ENCODE data around the gene EXOSC9.

EXOSC9 gene

DNA sequence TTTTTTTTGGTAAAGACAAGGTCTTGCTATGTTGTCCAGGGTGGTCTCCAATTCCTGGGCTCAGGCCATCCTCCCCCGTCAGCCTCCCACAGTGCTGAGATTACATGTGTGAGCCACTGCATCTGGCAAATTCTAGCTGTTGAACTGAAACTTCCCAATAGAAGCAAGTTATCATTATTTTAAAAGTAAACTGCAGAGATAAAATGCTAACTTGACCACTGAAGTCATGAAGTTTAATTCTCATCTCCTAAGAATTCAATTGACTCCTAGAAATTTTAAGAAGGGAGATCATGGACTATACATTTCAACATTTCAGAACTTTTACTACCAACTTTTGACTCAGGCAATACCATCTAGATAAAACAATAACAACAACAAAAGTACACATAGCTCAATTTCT, 11.7 kb upstream of the EXOSC9 start:
- no peaks in the 10 kb centered on the region for H3K27me3 ChIP-seq (ENCODE audit: insufficient read depth, low read depth, severe bottlenecking)
- TF ChIP-seq, protein P1, sequence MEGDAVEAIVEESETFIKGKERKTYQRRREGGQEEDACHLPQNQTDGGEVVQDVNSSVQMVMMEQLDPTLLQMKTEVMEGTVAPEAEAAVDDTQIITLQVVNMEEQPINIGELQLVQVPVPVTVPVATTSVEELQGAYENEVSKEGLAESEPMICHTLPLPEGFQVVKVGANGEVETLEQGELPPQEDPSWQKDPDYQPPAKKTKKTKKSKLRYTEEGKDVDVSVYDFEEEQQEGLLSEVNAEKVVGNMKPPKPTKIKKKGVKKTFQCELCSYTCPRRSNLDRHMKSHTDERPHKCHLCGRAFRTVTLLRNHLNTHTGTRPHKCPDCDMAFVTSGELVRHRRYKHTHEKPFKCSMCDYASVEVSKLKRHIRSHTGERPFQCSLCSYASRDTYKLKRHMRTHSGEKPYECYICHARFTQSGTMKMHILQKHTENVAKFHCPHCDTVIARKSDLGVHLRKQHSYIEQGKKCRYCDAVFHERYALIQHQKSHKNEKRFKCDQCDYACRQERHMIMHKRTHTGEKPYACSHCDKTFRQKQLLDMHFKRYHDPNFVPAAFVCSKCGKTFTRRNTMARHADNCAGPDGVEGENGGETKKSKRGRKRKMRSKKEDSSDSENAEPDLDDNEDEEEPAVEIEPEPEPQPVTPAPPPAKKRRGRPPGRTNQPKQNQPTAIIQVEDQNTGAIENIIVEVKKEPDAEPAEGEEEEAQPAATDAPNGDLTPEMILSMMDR (IDR thresholded peaks at IDR 0.05; ENCODE audit: low read depth, low read length), result no peak
- H3K27ac ChIP-seq, result no peak overlapping the region
- no peak overlapping the region for H3K4me3 ChIP-seq (ENCODE audit: low read depth, low read length)
- no peak for DNase-seq
- H3K36me3 ChIP-seq, result no peaks in the 10 kb centered on the region
- H3K9me3 ChIP-seq (ENCODE audit: severe bottlenecking), result no peaks in the 10 kb centered on the region

DNA sequence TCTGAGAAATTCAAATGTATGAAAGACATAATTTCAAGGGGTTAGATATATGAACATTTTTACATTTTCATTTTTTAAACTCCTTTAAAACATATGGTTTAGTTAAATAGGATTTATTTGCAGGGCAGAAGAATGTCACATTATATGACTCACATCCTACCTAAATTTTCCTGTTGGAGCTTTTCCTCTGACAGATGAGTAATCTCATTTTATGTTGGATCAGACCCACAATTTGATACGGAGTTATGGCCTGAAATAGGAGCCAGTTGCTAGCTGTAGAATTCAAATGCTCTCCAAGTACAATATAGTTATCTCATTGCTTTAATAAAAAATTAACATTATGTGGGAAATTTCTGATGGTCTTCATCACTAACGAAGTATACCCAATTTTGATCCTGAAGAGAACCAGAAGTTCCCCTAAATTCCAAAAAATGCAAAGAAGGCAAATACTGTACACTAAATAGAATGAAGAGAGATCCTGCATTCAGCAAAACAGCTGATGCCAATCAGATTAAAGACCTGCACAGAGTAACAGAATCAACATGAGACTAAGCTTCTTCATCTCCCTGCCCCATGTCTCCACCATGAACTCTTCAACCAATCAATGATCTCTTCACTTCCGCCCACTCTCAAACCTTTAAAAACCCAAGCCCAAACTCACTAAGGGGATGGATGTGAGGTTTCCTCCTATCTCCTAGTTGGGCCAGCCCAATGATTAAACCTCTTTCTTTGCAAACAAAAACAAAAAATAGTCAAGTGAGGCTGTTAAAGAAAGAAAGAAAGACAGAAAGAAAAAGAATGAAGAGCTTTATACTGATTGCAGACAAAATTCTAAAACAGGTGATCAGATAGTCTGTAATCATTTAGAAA, 10.9 kb upstream of the EXOSC9 start:
- Histone ChIP-seq H3K9me3 (ENCODE audit: severe bottlenecking) (no peaks in the 10 kb centered on the region), H3K36me3 (no peaks in the 10 kb centered on the region), H3K4me3 (ENCODE audit: low read depth, low read length) (no peak overlapping the region), H3K27ac (no peak overlapping the region), H3K27me3 (ENCODE audit: insufficient read depth, low read depth, severe bottlenecking) (no peaks in the 10 kb centered on the region)
- TF ChIP-seq, protein P1 (IDR thresholded peaks at IDR 0.05; ENCODE audit: low read depth, low read length), result no peak
- no peak for DNase-seq

DNA sequence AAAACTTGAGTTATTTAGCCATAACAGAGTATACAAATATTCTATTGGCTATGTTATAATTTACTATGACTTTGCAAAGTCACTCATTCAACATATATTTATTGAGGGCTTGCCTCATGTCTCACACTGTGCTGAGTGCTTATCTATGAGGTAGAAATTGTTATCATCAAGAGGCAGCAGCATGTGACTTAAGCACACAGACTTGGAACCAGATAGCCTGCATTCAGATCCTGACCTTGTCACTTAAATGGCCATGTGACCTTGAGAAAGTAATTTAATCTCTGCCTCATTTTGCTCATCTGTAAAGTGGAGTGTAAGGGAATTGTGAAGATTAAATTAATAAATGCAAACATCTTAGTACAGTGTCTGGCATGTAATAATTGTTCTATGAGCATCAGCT, 10.1 kb upstream of the EXOSC9 start:
- no peaks in the 10 kb centered on the region for H3K27me3 ChIP-seq (ENCODE audit: insufficient read depth, low read depth, severe bottlenecking)
- H3K4me3 ChIP-seq (ENCODE audit: low read depth, low read length), result no peak overlapping the region
- no peaks in the 10 kb centered on the region for H3K9me3 ChIP-seq (ENCODE audit: severe bottlenecking)
- no peaks in the 10 kb centered on the region for H3K36me3 ChIP-seq
- DNase-seq, result no peak
- TF ChIP-seq, protein P1 (IDR thresholded peaks at IDR 0.05; ENCODE audit: low read depth, low read length), result no peak
- no peak overlapping the region for H3K27ac ChIP-seq

DNA sequence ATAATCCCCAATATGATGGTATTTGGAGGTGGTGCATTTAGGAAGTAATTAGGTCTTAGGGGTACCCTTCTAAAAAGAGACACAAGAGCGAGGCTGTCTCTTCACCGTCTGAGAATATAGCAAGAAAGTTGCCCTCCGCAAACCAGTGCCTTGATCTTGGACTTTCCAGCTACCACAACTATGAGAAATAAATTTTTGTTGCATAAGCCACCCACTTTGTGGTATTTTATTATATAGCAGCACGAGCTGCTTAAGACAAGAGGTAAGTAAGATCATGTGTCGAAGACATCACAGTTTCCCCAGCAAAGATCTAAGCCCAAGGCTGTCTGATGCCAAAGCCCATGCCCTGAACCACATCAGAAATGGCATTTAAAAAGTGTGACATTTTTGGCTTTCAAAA, 9.6 kb upstream of the EXOSC9 start:
- Histone ChIP-seq H3K27ac (no peak overlapping the region), H3K4me3 (ENCODE audit: low read depth, low read length) (no peak overlapping the region), H3K36me3 (no peaks in the 10 kb centered on the region), H3K9me3 (ENCODE audit: severe bottlenecking) (no peaks in the 10 kb centered on the region), H3K27me3 (ENCODE audit: insufficient read depth, low read depth, severe bottlenecking) (no peaks in the 10 kb centered on the region)
- no peak for DNase-seq
- TF ChIP-seq, protein P1 (IDR thresholded peaks at IDR 0.05; ENCODE audit: low read depth, low read length), result no peak

DNA sequence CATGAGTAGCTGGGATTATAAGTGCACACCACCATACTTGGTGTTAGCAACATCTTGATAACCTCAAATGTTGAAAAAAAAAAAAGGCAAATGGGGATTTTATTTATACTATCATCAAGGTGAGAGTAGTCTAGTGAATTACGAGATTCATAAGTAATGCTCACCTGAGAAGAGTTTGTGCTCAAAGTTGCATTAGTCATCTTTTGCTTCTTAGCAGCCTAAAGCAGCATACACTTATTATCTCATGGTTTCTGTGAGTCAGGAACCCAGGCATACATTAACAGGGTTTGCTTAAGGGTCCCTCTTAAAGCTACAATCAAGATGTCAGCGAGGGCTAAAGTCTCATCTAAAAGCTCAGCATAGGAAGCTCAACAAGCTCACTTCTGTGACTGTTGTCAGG, 8.2 kb upstream of the EXOSC9 start:
- TF ChIP-seq, protein P1 (IDR thresholded peaks at IDR 0.05; ENCODE audit: low read depth, low read length), result no peak
- Histone ChIP-seq H3K27me3 (ENCODE audit: insufficient read depth, low read depth, severe bottlenecking) (no peaks in the 10 kb centered on the region), H3K27ac (no peak overlapping the region), H3K4me3 (ENCODE audit: low read depth, low read length) (no peak overlapping the region), H3K9me3 (ENCODE audit: severe bottlenecking) (no peaks in the 10 kb centered on the region), H3K36me3 (no peaks in the 10 kb centered on the region)
- no peak for DNase-seq
